Prostate gland (tissue), 2 donors: ENCODE data around the gene MOGAT1.

Experiments used
- POLR2A ChIP-seq: fragments of 450-650 bp; IDR thresholded peaks from one replicate; pipeline ENCODE4 v1.6.1; 2016; ENCODE audit warnings: antibody characterized with exemption, mild to moderate bottlenecking
- TF ChIP-seq, protein P1 (sequence below), 4 experiments: fragments of 200-600 bp in 2 of 4; fragments of 450-650 bp in 2 of 4; sonication (generic) in 2 of 4; IDR thresholded peaks; 1 replicate in 3 of 4; 2 replicates in 1 of 4; pipeline ENCODE4 v1.5.1; 2016 to 2019; ENCODE audit warnings: antibody characterized with exemption in 4 of 4, mild to moderate bottlenecking in 2 of 4, moderate library complexity in 2 of 4

GRCh38 chr2:222703091-222703490 is 31.6 kb downstream of the MOGAT1 start:
- TF ChIP-seq, protein P1, sequence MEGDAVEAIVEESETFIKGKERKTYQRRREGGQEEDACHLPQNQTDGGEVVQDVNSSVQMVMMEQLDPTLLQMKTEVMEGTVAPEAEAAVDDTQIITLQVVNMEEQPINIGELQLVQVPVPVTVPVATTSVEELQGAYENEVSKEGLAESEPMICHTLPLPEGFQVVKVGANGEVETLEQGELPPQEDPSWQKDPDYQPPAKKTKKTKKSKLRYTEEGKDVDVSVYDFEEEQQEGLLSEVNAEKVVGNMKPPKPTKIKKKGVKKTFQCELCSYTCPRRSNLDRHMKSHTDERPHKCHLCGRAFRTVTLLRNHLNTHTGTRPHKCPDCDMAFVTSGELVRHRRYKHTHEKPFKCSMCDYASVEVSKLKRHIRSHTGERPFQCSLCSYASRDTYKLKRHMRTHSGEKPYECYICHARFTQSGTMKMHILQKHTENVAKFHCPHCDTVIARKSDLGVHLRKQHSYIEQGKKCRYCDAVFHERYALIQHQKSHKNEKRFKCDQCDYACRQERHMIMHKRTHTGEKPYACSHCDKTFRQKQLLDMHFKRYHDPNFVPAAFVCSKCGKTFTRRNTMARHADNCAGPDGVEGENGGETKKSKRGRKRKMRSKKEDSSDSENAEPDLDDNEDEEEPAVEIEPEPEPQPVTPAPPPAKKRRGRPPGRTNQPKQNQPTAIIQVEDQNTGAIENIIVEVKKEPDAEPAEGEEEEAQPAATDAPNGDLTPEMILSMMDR (IDR thresholded peaks at IDR 0.05): no peak
- no peak for TF ChIP-seq POLR2A
